HCT116 (cell line): Measurements from ENCODE around the gene CHTF8. TPM values are rescaled to one million over a fixed set of nuclear protein-coding genes. Genes with fewer than 3 reads are reported as not detected.
"Not testable (repeated sequence)": the region's sequence is repeated elsewhere in the genome, so short reads cannot be mapped to it uniquely, and the experiment has no call there.

ENCODE experiments used
- ATAC-seq: fragments of 200-7000 bp; cut with Tn5 transposase; 2 replicates; pipeline ENCODE4 v1.9.1; 2020; ENCODE audit warnings: mild to moderate bottlenecking, moderate library complexity
- BruUV-seq: library from RNA; stranded (reverse); fragments of 400-500 nt; replicated peaks from 2 replicates; lab custom pipeline; 2021; lab: Mats Ljungman, UMichigan
- CTCF ChIA-PET: fragments of 300-600 bp; sonication (Branson Sonifier 250); formaldehyde crosslinking; loops from one replicate; lab custom pipeline; 2021; ENCODE audit warnings: antibody characterized with exemption; lab: Charles Lee
- POLR2A ChIA-PET: fragments of 300-600, 350-600 bp; sonication (Branson Sonifier 250); formaldehyde crosslinking; loops from one replicate; lab custom pipeline; 2021; ENCODE audit warnings: antibody characterized with exemption; lab: Charles Lee
- RAD21 ChIA-PET, 2 experiments: fragments of 300-600 bp; sonication (Branson Sonifier 250); formaldehyde crosslinking; loops; one replicate each; lab custom pipeline; 2023; ENCODE audit warnings: low total read pairs in 2 of 2; ENCODE audit not compliant: uncharacterized antibody in 2 of 2, unreplicated experiment in 2 of 2, low non-redundant PET in 1 of 2; lab: Charles Lee
- DNase-seq: peaks from one replicate; pipeline ENCODE4 v3.0.0-alpha.2; 2010; ENCODE audit warnings: low read depth, low spot score
- H2AFZ ChIP-seq: fragments of 200-600 bp; shearing (Covaris generic), sonication (generic); 2 replicates; pipeline ENCODE4 v1.6.1; 2017; ENCODE audit warnings: low read depth, mixed run types, mixed read lengths, antibody characterized with exemption, low read length; ENCODE audit not compliant: poor library complexity, severe bottlenecking
- H3K27ac ChIP-seq: 2 replicates; pipeline ENCODE4 v1.5.1; 2012; ENCODE audit warnings: low read depth, low read length
- H3K27me3 ChIP-seq: fragments of 200-600 bp; sonication (generic); 2 replicates; pipeline ENCODE4 v1.6.1; 2016; ENCODE audit warnings: mixed run types, low read length, mixed read lengths; ENCODE audit not compliant: insufficient read depth
- H3K36me3 ChIP-seq, 2 experiments: fragments of 200-500 bp in 1 of 2; fragments of 200-600 bp in 1 of 2; sonication (Bioruptor generic) in 1 of 2; sonication (generic) in 1 of 2; 2 replicates each; pipeline versions ENCODE4 v1.5.1 to v1.6.1; 2014 to 2016; ENCODE audit warnings: low read length in 2 of 2, inconsistent platforms in 1 of 2, mixed read lengths in 1 of 2, mixed run types in 1 of 2; ENCODE audit not compliant: insufficient read depth in 2 of 2, control insufficient read depth in 1 of 2
- H3K4me1 ChIP-seq, 2 experiments: fragments of 200-600 bp in 1 of 2; sonication (generic) in 1 of 2; 2 replicates each; pipeline versions ENCODE4 v1.5.1 to v1.6.1; 2012 to 2017; ENCODE audit warnings: low read length in 2 of 2, inconsistent platforms in 1 of 2, mild to moderate bottlenecking in 1 of 2, mixed read lengths in 1 of 2, mixed run types in 1 of 2, moderate library complexity in 1 of 2; ENCODE audit not compliant: insufficient read depth in 2 of 2, control insufficient read depth in 1 of 2
- H3K4me2 ChIP-seq: fragments of 200-600 bp; sonication (generic); 2 replicates; pipeline ENCODE4 v1.6.1; 2017; ENCODE audit warnings: mixed run types, low read length, mixed read lengths
- H3K4me3 ChIP-seq, 2 experiments: fragments of 200-600 bp in 1 of 2; sonication (generic) in 1 of 2; replicated peaks in 1 of 2; 2 replicates each; pipeline ENCODE4 v1.5.1; 2011 to 2016; ENCODE audit warnings: low read length in 2 of 2, control low read depth in 1 of 2, low read depth in 1 of 2, mild to moderate bottlenecking in 1 of 2, mixed read lengths in 1 of 2, mixed run types in 1 of 2
- H3K79me2 ChIP-seq: fragments of 200-600 bp; sonication (generic); 2 replicates; pipeline ENCODE4 v1.6.1; 2017; ENCODE audit warnings: mild to moderate bottlenecking, mixed run types, low read length, moderate library complexity, mixed read lengths; ENCODE audit not compliant: insufficient read depth
- H3K9ac ChIP-seq: fragments of 200-600 bp; sonication (generic); 2 replicates; pipeline ENCODE4 v1.6.1; 2016; ENCODE audit warnings: low read length, mixed read lengths
- H3K9me2 ChIP-seq: fragments of 200-600 bp; sonication (generic), shearing (Covaris generic); 2 replicates; pipeline ENCODE4 v1.6.1; 2017; ENCODE audit warnings: mixed run types, mild to moderate bottlenecking, moderate library complexity; ENCODE audit not compliant: insufficient read depth
- H3K9me3 ChIP-seq, 2 experiments: fragments of 200-500 bp in 1 of 2; fragments of 200-600 bp in 1 of 2; sonication (Bioruptor generic) in 1 of 2; sonication (generic) in 1 of 2; 2 replicates each; pipeline ENCODE4 v1.6.1; 2014 to 2017; ENCODE audit warnings: low read length in 2 of 2, mixed read lengths in 2 of 2, inconsistent platforms in 1 of 2, low read depth in 1 of 2, mild to moderate bottlenecking in 1 of 2, mixed run types in 1 of 2, moderate library complexity in 1 of 2; ENCODE audit not compliant: control insufficient read depth in 1 of 2, insufficient read depth in 1 of 2
- H4K20me1 ChIP-seq: fragments of 200-600 bp; sonication (generic), shearing (Covaris generic); 2 replicates; pipeline ENCODE4 v1.6.1; 2017; ENCODE audit warnings: mixed run types, mild to moderate bottlenecking, moderate library complexity; ENCODE audit not compliant: insufficient read depth
- ELF1 ChIP-seq: IDR thresholded peaks from 2 replicates; pipeline ENCODE4 v1.6.1; 2012; ENCODE audit warnings: low read depth, borderline replicate concordance
- EZH2 ChIP-seq: fragments of 200-600 bp; sonication (generic); IDR thresholded peaks from 2 replicates; pipeline ENCODE4 v1.6.1; 2017; ENCODE audit warnings: antibody characterized with exemption, mixed run types
- EZH2phosphoT487 ChIP-seq: fragments of 200-600 bp; IDR thresholded peaks from 2 replicates; pipeline ENCODE4 v1.6.1; 2018; ENCODE audit warnings: antibody characterized with exemption, borderline replicate concordance
- JUND ChIP-seq: IDR thresholded peaks from 2 replicates; pipeline ENCODE4 v1.6.1; 2012
- MAX ChIP-seq: IDR thresholded peaks from 2 replicates; pipeline ENCODE4 v1.6.1; 2012
- ZFX ChIP-seq: fragments of 450-650 bp; IDR thresholded peaks from 2 replicates; pipeline ENCODE4 v1.6.1; 2017
- intact Hi-C: fragments of 100-400 bp; cut with micrococcal nuclease; formaldehyde crosslinking; loops from 2 replicates; pipeline ENCODE4 v1.10.0; 2022
- total RNA-seq: library from RNA; stranded (reverse); gene quantifications from one replicate; pipeline ENCODE4 v1.2.1, GENCODE V29; 2021; ENCODE audit not compliant: unreplicated experiment

The CHTF8 gene
- total RNA-seq, 1 experiment from 2014 or later: 184 TPM

GRCh38 chr16:69141014-69141413, 8.6 kb upstream of the CHTF8 start:
- CTCF ChIA-PET: no interaction called here
- no peak for ATAC-seq

GRCh38 chr16:69139464-69139863, 7.1 kb upstream of the CHTF8 start:
- H3K4me1 ChIP-seq, H3K4me2 ChIP-seq, H3K27me3 ChIP-seq, RAD21 ChIA-PET, BruUV-seq, ATAC-seq, H3K9me2 ChIP-seq, H3K27ac ChIP-seq, POLR2A ChIA-PET, DNase-seq, H2AFZ ChIP-seq, H3K9ac ChIP-seq, H3K4me3 ChIP-seq, CTCF ChIA-PET, intact Hi-C loops, H3K9me3 ChIP-seq: not testable (repeated sequence)
- peaks cover 29% of the 10 kb centered on the region; the same call in 1 of the 2 replicates for H4K20me1 ChIP-seq
- H3K36me3 ChIP-seq: peaks cover 60 to 83% of the 10 kb centered on the region in 2 experiments
- peaks cover 93% of the 10 kb centered on the region for H3K79me2 ChIP-seq

More at GRCh38 chr16:69141014-69141413, 8.6 kb upstream of the CHTF8 start:
- no peak for TF ChIP-seq ZFX
- no peak for TF ChIP-seq ELF1
- no peak for TF ChIP-seq JUND
- no peak for TF ChIP-seq MAX
- TF ChIP-seq EZH2phosphoT487: no peak
- no peak for TF ChIP-seq EZH2
- TF ChIP-seq, all 23 proteins: peak for 0
- ChIA-PET POLR2A (no interaction called here), RAD21 (no interaction called here)
- Histone ChIP-seq H3K27me3 (no peaks in the 10 kb centered on the region), H3K9me2 (no peaks in the 10 kb centered on the region), H3K36me3 (peaks cover 62 to 85% of the 10 kb centered on the region in 2 experiments), H3K4me3 (no peak overlapping the region), H3K79me2 (peaks cover 92% of the 10 kb centered on the region), H3K4me2 (no peak overlapping the region), H3K9ac (no peak overlapping the region), H2AFZ (no peak overlapping the region), H4K20me1 (peaks cover 22% of the 10 kb centered on the region; the same call in 1 of the 2 replicates), H3K27ac (no peak overlapping the region), H3K4me1 (no peaks in the 10 kb centered on the region), H3K9me3 (no peaks in the 10 kb centered on the region)
- no peak for DNase-seq
- intact Hi-C loops: no loop called here
- no TSS peak for BruUV-seq
